Mucosa of stomach (tissue), 1 donor: ENCODE results near the gene MCEMP1.

Experiments
- H3K27me3 ChIP-seq: one replicate; pipeline ENCODE4 v1.7.0; 2013; ENCODE audit warnings: mild to moderate bottlenecking, low read length; ENCODE audit not compliant: control insufficient read depth, insufficient read depth
- H3K36me3 ChIP-seq: one replicate; pipeline ENCODE4 v1.7.0; 2013; ENCODE audit warnings: low read length; ENCODE audit not compliant: control insufficient read depth, insufficient read depth
- H3K4me1 ChIP-seq: one replicate; pipeline ENCODE4 v1.7.0; 2013; ENCODE audit warnings: mild to moderate bottlenecking, low read length; ENCODE audit not compliant: control insufficient read depth, insufficient read depth
- H3K4me3 ChIP-seq: one replicate; pipeline ENCODE4 v1.7.0; 2013; ENCODE audit warnings: low read length
- H3K9ac ChIP-seq: one replicate; pipeline ENCODE4 v1.7.0; 2013; ENCODE audit warnings: mild to moderate bottlenecking, low read length, moderate library complexity
- H3K9me3 ChIP-seq: one replicate; pipeline ENCODE4 v1.7.0; 2013; ENCODE audit warnings: mild to moderate bottlenecking, low read length, moderate library complexity; ENCODE audit not compliant: control insufficient read depth
- donor health status: Pancreatic carcinoma.

The MCEMP1 gene

DNA sequence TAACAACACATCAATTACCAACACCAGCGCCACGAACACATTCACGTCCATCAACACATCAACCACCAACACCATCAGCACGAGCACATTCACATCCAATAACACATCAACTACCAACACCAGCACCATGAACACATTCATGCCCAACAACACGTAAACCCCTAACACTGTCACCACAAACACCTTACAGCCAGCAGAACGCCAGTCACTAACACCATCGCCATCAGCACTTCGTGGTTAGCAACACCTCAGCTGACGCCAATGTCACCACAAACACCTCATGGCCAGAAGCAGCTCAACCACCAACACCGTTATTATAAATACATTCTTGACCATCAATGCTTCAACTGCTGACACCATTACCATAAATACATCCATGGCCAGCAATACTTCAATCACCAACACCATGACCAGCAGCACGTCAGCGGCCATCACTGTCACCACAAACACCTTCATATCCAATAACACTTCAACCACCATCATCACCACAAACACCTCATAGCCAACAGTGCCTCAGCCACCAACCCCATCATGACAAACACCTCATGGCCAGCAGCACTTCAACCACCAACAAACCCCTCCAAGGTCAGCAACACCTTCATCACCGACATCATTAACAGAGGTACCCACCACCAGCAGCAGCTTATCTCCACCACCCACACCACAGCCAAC is 15.7 kb downstream of the MCEMP1 start:
- no peaks in the 10 kb centered on the region for H3K36me3 ChIP-seq
- H3K9me3 ChIP-seq, result no peaks in the 10 kb centered on the region
- peaks cover 21% of the 10 kb centered on the region for H3K27me3 ChIP-seq
- H3K4me3 ChIP-seq, result no peak overlapping the region
- no peak overlapping the region for H3K9ac ChIP-seq
- no peaks in the 10 kb centered on the region for H3K4me1 ChIP-seq

DNA sequence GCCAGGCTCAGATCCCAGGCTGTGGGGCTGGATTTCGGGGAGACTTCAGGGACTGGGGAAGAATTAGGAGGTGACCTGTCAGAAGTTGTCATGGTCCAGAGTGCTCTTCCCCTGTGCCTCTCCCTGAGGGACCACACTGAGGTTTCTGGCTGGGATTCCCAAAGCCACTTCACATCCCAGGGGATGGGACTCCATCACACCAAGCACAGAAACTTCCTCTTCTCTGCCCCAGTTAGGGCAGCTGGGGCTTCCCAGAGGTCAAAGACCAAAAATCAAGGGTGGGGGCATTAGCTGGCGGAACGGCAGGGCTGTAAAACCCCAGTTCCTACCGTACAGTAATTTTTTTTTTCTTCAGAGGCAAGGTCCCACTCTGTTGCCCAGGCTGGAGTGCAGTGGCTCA is 17.6 kb downstream of the MCEMP1 start:
- Histone ChIP-seq H3K27me3 (peaks cover 27% of the 10 kb centered on the region), H3K4me1 (no peaks in the 10 kb centered on the region), H3K36me3 (no peaks in the 10 kb centered on the region), H3K4me3 (no peak overlapping the region), H3K9ac (no peak overlapping the region), H3K9me3 (no peaks in the 10 kb centered on the region)

DNA sequence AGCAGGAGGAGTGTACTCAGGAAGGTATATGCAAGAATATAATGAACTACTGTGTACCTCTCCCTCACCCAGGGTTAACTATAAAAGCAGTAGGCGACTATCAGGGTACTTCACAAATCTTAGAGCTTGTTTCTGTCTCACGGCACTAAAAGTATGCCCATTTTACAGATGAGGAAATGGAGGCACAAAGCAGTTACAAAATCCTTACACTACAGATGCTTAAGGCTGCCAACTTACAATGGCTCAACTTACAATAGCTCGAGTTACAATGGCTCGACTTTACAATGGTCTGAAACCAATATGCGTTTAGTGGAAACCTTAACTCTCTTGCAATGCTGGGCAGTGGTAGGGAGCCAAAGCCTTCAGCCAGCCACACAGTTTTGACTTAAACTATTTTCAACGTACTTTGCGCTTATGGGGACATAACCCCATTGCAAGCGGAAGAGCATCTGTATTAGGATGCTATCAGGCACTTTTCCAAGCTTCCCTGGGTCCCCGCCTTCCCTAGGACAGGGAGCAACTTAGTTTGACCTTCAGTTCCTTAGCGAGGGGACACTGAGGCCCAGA is 20.9 kb downstream of the MCEMP1 start:
- Histone ChIP-seq H3K4me3 (no peak overlapping the region), H3K36me3 (no peaks in the 10 kb centered on the region), H3K9me3 (no peaks in the 10 kb centered on the region), H3K4me1 (no peaks in the 10 kb centered on the region), H3K9ac (no peak overlapping the region), H3K27me3 (peaks cover 20% of the 10 kb centered on the region)

DNA sequence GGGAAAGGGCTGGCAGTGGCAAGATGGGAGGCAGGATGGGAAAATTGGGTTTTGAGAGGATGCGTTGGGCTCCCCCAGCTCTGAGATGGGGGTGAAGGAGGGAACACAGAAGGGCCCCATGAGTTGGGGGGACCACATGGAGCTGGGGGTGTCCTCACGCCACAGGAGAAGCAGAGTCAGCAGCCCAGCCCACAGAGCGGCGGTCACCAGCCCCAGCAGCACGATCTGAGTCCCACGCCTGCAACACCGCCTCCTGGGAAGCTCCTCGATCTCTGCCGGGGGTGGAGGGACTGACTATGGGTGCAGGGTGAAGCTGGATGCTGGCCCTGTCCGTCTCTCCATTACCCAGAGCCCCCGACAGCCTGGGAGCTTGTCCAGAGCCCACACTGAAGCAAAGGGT is 21.7 kb downstream of the MCEMP1 start:
- Histone ChIP-seq H3K27me3 (peaks cover 20% of the 10 kb centered on the region), H3K9ac (no peak overlapping the region), H3K4me3 (no peak overlapping the region), H3K36me3 (no peaks in the 10 kb centered on the region), H3K4me1 (no peaks in the 10 kb centered on the region), H3K9me3 (no peaks in the 10 kb centered on the region)

DNA sequence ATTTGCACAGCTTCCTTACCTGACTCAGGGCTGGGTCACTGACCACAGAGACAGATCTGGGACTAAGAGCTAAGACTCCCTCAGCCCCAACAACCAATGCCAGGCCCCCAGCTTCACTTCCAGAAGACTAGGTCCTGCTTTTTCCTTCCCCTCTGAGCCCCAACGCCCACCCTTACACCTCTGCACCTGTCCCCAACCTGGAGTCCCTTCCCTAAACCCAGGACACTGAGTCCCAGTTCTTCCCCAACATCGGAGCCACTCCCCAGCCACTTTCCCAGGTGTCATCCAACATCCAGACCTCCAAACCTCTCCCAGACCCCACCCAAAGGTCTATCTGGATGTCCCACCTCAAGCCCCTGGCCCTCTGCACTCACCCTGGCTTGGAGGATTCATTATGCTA is 22.1 kb downstream of the MCEMP1 start:
- Histone ChIP-seq H3K36me3 (no peaks in the 10 kb centered on the region), H3K9ac (no peak overlapping the region), H3K4me3 (no peak overlapping the region), H3K4me1 (no peaks in the 10 kb centered on the region), H3K9me3 (no peaks in the 10 kb centered on the region), H3K27me3 (peaks cover 20% of the 10 kb centered on the region)

DNA sequence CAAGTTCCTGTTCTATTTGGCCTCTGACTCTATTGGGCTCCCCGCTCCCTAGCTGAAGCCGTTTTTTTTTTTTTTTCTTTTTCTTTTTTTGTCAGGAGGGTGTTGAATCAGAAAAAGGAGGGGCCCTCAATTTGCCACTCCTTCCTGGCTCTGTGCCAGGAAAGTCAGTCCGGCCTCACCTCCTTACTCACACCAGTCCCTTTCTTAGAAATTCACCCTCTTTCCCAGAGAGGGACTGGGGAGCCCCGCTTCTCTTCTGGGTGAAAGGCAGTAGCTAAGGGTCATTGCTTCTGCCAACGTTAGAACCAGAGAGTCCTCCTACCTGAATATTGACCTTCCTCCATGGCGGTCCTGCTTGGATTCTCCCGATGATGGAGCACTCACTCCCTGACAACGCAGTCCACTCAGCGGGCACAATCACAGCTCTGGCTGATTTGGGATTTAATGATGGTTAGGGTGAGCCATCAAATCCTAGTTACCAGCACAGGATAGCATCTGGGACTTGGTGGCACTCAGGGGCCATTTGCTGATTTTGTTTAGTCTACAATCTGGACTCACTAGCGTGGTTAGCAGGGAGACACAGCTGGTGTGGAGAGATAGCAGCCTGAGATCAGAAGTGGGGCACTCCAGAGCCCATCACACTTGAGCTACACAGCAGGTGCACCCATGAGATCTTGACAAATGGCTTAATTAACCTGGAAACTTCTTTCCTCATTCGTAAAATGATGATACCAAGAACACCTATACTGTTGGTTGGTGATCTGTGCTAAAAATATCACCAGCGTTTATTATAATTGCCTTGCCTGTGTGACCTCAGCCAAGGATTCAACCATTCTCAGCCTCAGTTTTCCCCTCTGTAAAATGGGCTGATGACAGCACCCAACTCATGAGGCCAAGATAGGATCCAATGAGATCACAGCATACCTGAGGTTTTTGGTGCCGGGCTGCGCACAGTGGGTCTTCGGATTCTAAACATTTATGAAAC is 22.8 kb downstream of the MCEMP1 start:
- Histone ChIP-seq H3K4me1 (no peaks in the 10 kb centered on the region), H3K9ac (no peak overlapping the region), H3K36me3 (no peaks in the 10 kb centered on the region), H3K27me3 (peaks cover 20% of the 10 kb centered on the region), H3K9me3 (no peaks in the 10 kb centered on the region), H3K4me3 (no peak overlapping the region)

DNA sequence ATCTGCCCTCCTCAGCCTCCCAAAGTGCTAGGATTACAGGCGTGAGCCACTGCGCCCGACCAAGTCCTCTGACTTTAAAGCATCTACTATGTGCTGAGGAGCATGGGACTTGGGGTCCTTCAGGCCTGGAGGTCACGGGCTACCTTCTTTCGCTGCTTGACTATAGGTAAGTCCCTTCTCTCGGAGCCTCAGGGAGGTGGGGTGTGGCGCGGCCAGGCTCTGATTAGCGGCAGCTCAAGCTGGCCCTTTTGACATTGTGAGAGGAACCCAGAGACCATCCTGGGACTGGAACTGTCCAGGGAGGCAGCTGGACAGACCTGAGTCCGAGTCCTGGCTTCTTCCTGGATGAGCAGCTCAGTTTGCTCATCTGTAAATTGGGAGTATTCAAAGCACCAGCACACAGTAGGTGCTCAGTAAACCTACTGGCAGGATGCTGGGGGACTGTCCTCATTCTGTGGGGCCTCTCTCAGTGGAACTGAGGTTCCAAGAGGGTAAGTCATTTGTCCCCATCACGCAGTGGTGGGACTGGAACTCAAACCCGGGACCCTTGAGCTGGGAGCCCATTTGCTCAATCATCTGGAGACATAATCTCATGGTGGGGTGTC is 24.3 kb downstream of the MCEMP1 start:
- Histone ChIP-seq H3K4me1 (no peaks in the 10 kb centered on the region), H3K9me3 (no peaks in the 10 kb centered on the region), H3K27me3 (peaks cover 20% of the 10 kb centered on the region), H3K4me3 (no peak overlapping the region), H3K9ac (no peak overlapping the region), H3K36me3 (no peaks in the 10 kb centered on the region)

DNA sequence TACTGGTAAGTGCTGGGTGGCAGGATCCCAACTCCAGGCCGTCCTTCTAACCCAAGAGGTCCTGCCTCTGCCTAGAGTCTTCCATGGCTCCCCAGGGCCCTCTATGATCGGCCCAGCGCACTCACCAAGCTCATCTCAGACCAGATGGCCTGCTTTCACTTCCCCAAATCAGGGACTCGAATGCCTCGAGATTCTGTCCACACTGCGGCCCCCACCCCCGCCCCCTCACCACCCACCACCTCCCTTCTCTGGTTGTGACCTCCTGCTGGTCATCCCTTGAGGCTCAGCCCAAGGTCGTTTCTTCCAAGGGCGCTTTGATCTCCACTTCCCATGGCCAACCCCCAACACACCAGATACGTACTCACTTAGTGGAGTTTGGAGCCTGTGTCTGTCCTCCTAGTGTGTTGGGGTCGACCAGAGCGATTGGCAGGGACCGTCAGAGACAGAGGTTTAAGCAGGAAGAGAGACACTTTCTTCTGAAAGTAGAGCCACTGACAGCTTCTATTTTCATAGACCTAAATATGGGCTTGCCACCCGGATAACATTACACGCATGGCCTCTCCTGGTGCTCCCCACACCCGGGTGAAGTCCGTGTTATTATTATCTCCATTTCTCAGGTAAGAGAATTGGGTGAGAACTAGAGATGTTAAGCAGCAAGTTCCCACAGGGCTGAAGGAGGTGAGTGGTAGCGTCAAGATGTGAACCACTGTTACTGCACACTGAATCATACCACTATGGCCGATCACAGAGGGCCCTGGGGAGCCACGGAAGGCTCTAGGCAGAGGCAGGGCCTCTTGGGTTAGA is 25.0 kb downstream of the MCEMP1 start, which contains the start of gene FCER2:
Gene FCER2 (minus strand): TSS at position 478 of the 804 bp plus-strand sequence. CDS start 2,371 bp downstream, outside the sequence.
- Histone ChIP-seq H3K4me1 (no peaks in the 10 kb centered on the region), H3K9ac (no peak within 1 kb of the TSS), H3K4me3 (no peak within 1 kb of the TSS), H3K36me3 (no peaks in the 10 kb centered on the region), H3K9me3 (no peaks in the 10 kb centered on the region), H3K27me3 (peaks cover 20% of the 10 kb centered on the region)

DNA sequence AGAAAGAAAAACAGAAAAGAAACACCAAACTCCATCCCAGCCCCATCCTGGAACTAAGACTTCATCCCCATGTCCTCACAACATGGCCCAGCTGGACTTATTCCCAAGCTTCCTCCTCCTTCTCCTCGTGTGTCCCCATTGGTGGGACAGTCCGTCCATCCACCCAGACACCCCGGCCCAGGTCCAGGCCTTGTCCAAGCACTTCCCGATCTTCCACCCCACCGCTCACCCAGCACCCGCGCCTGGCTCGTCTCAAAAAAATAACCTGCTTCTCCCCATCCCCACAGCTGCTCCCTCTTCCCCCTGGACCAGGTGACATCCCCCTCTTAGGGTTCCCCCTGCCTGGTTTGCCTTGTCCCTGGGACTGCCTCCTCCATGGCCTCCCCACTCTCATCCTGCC is 26.4 kb downstream of the MCEMP1 start:
- Histone ChIP-seq H3K4me1 (no peaks in the 10 kb centered on the region), H3K27me3 (peaks cover 9% of the 10 kb centered on the region), H3K9ac (no peak overlapping the region), H3K9me3 (no peaks in the 10 kb centered on the region), H3K36me3 (no peaks in the 10 kb centered on the region), H3K4me3 (no peak overlapping the region)

DNA sequence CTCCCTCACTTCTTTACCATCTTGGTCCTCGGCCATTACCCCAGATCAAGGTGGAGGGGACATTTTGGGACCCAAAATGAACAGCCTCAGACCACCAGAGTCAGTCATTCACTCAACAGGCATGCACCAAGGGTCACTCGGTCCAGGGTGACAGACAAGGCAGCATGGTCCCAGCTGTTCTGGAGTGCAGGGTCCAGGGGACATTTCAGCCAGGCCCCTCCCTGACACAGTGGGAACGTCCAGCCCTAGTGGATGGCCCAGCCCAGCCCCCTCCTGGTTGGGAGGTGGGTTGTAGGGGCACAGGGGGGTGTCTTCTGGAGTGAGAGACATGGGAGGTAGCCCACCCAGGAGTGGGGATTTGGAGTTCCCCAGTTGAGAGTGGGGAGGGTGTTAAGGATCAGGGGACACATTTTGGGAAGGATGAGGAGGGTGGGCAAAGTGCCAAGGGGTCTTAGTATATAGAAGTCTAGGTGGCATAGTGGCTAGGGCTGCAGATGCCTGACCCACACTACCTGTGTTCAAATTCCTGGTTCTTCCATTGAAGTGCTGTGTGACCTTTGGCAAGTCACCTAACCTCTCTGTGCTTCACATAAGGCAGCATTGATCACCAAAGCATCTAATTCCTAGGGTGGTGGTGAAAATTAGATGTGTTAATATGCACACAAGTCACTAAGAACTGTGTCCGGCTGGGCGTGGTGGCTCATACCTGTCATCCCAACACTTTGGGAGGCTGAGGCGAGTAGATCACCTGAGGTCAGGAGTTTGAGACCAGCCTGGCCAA is 27.6 kb downstream of the MCEMP1 start:
- Histone ChIP-seq H3K9me3 (no peaks in the 10 kb centered on the region), H3K27me3 (peaks cover 5% of the 10 kb centered on the region), H3K4me1 (no peaks in the 10 kb centered on the region), H3K9ac (no peak overlapping the region), H3K36me3 (no peaks in the 10 kb centered on the region), H3K4me3 (no peak overlapping the region)
